Measurements from ENCODE around the gene UHMK1. TPM values are rescaled to one million over a fixed set of nuclear protein-coding genes. Genes with fewer than 3 reads are reported as not detected.

The UHMK1 gene
- total and polyA plus RNA-seq, 2 of the 4 experiments (the other 2 are of a cell fraction) = 15.6 to 57.9 TPM

DNA sequence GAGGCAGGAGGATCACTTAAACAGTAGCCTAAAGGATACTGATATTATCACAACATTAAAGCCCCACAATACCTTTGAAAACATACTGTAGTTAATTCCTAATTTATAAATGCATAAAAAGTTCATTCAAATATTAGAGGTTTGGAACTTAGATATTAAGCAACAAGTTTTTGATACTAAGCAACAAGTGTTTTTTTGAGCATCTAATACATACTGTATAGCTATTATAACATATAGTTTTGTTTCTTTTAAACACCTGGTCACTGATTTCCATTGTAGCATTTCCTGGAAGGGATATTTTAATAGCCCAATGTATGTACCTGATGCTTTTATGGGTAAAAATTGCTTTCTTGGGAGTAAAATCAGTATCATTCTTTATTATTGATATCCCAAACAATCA, 4.5 kb downstream of the UHMK1 start:
- ChIA-PET POLR2A (ENCODE audit: unreplicated experiment) (no interaction called here), CTCF (interaction anchor here (1.2 kb wide), 1 partner anchor 17 kb away, joined by 3 read pairs; no protein-coding TSS in a partner anchor)
- H2AFZ ChIP-seq (replicated peaks; ENCODE audit: low read length, poor library complexity) = no peak overlapping the region
- H3K56ac ChIP-seq (ENCODE audit: extremely low read depth, insufficient read depth, low read length) = no peak overlapping the region
- H2AK9ac ChIP-seq (replicated peaks; ENCODE audit: low read depth, low read length, poor library complexity) = no peak overlapping the region
- ATAC-seq (ENCODE audit: low read depth) (no peak), DNase-seq (no peak)
- H3K4me1 ChIP-seq (ENCODE audit: control insufficient read depth, insufficient read depth, low read length) = peaks cover 13% of the 10 kb centered on the region
- H3K9me1 ChIP-seq (ENCODE audit: insufficient read depth, low read length) = 0 out of 2 replicates have a peak, but pooled peaks cover 3% of the 10 kb centered on the region
- H3K36me3 ChIP-seq (ENCODE audit: control insufficient read depth, insufficient read depth, low read length) = peaks cover 10% of the 10 kb centered on the region
- H2AK5ac ChIP-seq (ENCODE audit: low read depth, low read length) = no peak overlapping the region
- H4K20me1 ChIP-seq (ENCODE audit: insufficient read depth, low read length) = peaks cover 8% of the 10 kb centered on the region; the same call in 1 of the 2 replicates
- no peak overlapping the region; the same call in 1 of the 2 replicates for H3K9ac ChIP-seq (ENCODE audit: low read depth, low read length)
- H3K14ac ChIP-seq (replicated peaks; ENCODE audit: low read depth, low read length) = no peak overlapping the region
- H3K9me3 ChIP-seq (ENCODE audit: control insufficient read depth, insufficient read depth, low read length) = no peaks in the 10 kb centered on the region
- H3K4me2 ChIP-seq (ENCODE audit: low read depth, low read length) = no peak overlapping the region
- no peak overlapping the region for H4K8ac ChIP-seq (ENCODE audit: low read depth in 2 of 2, low read length in 2 of 2)
- no peak overlapping the region for H3K18ac ChIP-seq (ENCODE audit: low read depth, low read length)
- no peak for TF ChIP-seq NFE2L2 (IDR thresholded peaks at IDR 0.05; ENCODE audit: low read depth, low read length)
- no peak for TF ChIP-seq RCOR1 (IDR thresholded peaks at IDR 0.05; ENCODE audit: insufficient replicate concordance, low read length)
- no peak for TF ChIP-seq MAFK (IDR thresholded peaks at IDR 0.05; ENCODE audit: low read depth, low read length)
- H2BK120ac ChIP-seq (ENCODE audit: low read depth, low read length) = no peak overlapping the region; the same call in 1 of the 2 replicates
- no peak overlapping the region for H2BK20ac ChIP-seq (ENCODE audit: low read depth, low read length)
- H3K27me3 ChIP-seq (ENCODE audit: control insufficient read depth, insufficient read depth, low read length) = no peaks in the 10 kb centered on the region
- no peak overlapping the region for H3K23ac ChIP-seq (ENCODE audit: low read depth, low read length)
- in situ Hi-C loops (cut with MboI; ENCODE audit: low sequenced_read_pairs) (no loop called here), intact Hi-C loops (cut with micrococcal nuclease) (no loop called here), dilution Hi-C loops (cut with HindIII; ENCODE audit: low sequenced_read_pairs, unreplicated experiment) (no loop called here)
- no peak overlapping the region for H4K91ac ChIP-seq (ENCODE audit: insufficient read depth, low read depth, low read length)
- BruUV-seq (replicated peaks) = no TSS peak
- peak overlapping the region; percentile 61; the same call in 1 of the 2 replicates for H3K27ac ChIP-seq (ENCODE audit: insufficient read depth, low read length)
- H4K5ac ChIP-seq (ENCODE audit: low read depth, low read length) = no peak overlapping the region
- peak overlapping the region; percentile 96 for H2BK5ac ChIP-seq (ENCODE audit: low read depth, low read length, poor library complexity, severe bottlenecking)
- H3K4ac ChIP-seq (ENCODE audit: low read depth, low read length) = no peak overlapping the region
- no peak overlapping the region for H3K4me3 ChIP-seq (ENCODE audit: insufficient read depth, low read depth, low read length)
- peaks cover 11 to 43% of the 10 kb centered on the region in 2 experiments for H3K79me1 ChIP-seq (ENCODE audit: low read depth in 1 of 2, low read length in 2 of 2)
- H2BK15ac ChIP-seq (ENCODE audit: low read depth, low read length) = no peak overlapping the region

All from IMR-90 (cell line).